Measurements from ENCODE around the gene MTHFD1L.

Gene MTHFD1L

DNA sequence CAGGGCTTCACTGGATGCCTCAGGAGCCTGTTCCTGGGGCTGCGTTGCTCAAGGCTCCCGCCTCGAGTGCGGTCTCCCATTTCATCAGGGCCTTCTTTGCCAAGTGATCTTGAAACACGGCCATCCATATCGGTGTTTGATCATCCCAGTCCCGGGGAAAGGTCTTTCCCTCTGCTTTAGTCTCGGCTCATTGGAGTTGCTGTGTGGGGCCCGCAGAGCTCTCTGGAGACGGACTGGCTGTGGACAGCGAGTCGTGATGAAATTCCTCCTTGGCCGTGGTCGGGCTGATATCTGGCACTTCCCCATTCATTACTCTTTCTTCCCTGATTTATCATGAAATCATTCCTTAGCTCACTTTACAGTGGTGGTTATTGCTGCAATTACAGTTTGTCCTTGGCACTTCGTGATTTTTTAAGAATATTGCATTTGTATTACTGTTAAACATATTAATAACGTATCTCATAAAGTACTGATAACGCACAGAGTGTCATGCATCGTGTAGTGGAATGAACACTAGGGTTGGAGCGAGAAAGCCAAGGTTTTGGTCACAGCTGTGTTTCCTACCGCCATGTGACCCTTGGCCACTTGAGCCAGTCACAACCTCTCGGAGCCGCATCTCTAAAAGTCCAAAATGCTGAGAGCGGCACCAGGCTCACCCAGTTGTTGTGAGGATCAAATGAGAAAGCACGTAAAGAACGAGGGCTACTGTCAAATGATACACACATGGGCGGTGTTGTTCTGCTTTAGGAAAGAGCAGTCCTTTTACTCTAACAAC lies 71.8 kb downstream of the MTHFD1L start:
- no peak for FAIRE-seq

DNA sequence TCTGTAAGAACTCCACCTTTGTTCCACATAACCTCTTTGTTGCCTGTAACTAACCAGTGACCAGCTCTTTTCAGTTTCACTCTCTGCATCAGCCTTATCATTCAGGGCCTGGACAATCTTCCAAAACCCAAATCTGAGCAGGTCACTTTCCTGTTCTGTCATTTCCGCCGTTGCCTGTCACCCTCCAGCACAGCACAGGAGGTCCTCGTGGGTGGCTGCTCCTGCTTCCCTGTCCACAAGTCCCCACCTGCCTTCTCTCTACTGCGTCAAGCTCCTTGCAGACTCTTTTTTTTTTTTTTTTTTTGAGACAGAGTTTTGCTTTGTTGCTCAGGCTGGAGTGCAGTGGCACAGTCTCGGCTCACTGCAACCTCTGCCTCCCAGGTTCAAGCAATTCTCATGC lies 73.9 kb downstream of the MTHFD1L start:
- FAIRE-seq: no peak

DNA sequence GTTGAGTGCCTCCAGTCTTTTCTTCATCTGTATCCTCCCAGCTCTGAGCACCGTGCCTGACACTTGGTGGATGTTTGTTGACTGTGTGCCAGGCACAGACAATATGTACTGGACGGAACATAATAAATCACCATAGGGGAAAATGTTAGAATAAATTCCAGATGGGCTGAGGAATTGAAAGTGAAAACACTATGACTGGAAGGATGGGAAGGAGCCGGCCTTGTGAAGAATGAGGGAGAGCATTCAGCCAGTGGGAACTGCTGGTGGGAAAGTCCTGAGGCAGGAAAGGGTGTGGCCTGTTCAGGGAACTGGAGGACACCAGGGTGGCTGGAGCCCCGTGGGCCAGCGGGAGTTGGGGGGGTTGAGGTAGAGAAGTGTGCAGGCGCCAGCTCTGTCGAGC lies 75.4 kb downstream of the MTHFD1L start:
- FAIRE-seq: no peak

DNA sequence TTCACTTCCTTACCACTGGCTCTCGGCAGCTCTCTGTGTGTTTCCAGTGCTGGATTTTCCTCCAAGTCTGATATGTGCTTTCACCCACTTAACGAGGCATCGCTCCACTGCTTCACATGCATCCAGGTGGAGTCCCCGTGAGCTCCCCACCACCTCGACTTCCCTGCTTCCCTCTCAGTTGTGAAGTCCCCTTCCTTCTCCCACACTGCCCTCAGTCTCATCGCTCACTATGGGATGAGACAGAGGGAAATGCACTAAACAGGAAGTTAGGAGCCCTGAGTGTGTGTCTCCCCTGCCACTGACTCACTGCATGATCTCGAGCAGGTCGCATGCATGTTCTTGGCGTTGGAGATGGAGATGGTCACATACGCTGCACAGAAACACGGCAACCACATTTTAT lies 84.0 kb downstream of the MTHFD1L start:
- no peak for FAIRE-seq

DNA sequence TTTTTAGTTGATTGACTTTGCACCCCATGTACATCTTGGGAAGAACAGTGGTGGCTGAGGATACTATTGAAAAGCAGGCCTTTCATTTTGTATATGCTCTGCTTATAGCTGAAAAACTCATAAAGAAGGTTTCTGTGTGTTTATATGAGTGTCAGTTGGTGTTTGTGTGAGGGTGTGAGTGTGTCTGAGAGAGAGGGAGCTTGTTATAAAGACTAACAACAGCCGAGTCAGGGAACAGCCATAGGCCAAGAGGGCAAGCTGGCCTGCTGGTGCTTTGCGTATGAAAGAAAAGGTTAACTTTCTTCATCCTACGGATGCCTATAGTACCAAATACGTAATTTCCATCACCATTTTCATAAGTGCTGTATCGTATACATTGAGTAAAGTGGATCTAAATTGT lies 88.3 kb downstream of the MTHFD1L start:
- no peak for FAIRE-seq

DNA sequence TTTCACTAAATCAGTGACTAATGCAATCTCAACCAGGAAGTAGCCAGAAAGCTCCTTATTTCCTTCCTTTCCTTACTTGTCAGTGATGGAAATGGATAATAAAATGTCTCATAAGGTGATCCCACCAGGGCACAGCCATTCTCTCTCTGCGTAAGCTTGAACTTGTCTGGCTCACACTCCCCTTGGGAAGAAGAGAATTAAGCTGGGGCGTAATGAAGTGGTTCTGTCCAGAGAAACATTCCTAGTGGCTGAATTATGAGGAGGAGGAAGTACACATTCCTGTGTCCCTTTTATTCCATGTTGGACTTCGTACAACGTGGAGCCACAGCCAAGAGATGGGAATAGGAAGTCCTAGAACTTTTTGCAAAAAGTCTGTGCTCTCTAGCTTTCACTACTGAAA lies 93.7 kb downstream of the MTHFD1L start:
- no peak for FAIRE-seq

DNA sequence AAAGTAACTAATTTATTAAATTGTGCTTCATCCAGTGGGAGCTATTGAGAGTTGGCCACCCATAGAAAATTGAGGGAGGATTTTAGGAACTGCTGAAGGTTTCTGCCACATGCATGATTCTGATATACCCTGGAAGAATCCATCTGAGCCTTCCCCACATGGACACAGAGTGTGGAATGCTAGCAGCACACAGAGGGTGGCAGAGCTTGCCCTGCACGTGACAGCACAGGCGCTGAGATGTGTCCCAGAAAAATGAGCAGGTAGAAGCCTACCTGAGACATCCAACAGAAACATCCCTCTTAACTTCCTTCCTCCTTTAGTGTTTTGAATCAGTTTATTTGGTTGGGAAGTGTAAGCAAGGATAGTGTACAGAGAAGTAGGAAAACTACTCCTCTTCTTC lies 96.9 kb downstream of the MTHFD1L start:
- no peak for FAIRE-seq

DNA sequence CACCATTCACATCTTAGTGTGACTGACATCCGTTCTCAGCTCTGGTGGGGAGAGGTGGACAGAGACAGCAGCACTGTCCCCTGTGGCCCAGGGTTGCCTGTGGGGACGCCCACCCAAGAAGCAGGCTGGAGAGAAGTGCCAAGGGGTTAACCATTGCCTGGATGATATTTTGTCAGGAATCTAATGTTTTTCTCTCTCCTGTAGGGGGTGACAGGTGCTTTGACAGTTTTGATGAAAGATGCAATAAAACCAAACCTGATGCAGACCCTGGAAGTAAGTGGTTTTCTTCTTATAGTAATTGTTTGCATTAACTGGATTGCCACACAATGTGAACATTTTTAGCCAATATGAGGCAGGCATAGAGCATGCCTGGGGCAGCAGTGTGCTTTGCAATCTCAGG lies 99.3 kb downstream of the MTHFD1L start:
- no peak for FAIRE-seq

DNA sequence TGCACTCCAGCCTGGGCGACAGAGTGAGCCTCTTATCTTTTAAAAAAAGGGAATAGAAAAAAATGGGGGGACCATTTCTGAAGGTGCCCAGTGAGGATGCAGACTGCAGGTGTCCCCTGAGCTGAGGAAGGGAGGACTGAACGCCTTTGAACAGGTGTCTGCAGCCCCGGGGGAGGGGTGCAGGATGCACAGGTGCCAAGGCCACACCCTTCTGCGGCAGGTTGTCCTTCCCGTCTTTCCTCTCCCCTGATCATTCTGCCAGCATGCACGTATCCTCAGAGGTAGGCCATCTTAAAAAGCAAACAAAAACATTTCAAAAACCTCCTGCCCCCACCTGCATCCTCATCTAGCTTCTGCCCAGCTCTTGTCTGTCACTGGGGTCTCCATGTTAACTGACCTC lies 101.3 kb downstream of the MTHFD1L start:
- no peak for FAIRE-seq

DNA sequence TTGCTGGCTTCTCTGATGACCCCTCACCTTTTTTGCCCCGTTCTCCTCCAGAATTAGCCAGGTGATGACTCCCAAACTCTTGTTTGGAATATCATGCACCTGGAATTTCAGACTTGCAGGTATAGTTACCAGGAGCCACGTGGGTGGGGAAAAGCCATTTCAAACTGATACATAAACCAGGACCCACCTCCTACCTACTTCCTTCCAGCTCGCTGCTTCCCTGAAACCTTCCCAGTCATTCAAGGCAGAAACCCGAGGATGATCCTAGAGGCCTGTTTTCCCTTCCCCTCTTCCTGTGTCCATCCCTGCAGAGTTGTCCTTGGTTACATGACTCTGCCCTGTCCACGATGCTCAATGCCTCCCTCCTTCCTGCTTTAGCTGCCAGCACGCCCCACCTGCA lies 101.9 kb downstream of the MTHFD1L start:
- no peak for FAIRE-seq

DNA sequence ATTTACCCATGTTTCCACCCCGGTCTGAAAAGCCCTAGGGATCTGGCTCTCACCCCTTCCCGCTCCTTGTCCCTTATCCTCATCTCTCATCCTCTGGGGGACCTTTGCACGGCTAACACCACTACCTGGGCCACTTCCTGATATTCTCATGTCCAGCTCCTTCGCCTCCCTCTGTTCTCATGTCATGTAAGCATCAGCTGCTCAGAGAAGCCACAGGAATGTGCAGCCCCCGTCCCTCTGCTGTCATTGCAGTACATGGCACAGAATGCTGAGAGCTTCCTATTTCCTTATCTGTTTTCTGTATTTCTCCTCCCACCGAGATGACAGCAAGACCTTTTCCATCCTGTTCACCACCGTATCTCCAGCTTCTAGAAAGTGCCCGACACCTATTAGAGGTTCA lies 102.4 kb downstream of the MTHFD1L start:
- FAIRE-seq: no peak

DNA sequence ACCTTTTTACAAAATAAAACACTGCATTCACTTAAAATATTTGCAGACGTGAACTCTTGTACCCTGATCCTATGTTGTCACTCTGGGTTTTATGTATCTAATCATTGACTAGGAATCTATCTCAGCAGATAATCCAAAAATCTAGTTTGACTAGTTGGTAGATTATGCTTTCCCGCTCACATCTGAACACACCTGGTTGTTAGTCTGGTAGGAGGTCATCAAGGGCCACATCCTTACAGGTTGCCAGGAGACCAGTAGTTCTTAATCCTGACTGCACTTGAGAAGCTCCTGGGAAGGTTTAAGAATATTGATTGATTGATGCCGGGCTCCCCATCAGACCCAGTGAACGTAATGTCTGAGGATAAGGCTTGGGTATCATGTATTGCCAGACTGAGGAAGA lies 104.4 kb downstream of the MTHFD1L start:
- FAIRE-seq: no peak

DNA sequence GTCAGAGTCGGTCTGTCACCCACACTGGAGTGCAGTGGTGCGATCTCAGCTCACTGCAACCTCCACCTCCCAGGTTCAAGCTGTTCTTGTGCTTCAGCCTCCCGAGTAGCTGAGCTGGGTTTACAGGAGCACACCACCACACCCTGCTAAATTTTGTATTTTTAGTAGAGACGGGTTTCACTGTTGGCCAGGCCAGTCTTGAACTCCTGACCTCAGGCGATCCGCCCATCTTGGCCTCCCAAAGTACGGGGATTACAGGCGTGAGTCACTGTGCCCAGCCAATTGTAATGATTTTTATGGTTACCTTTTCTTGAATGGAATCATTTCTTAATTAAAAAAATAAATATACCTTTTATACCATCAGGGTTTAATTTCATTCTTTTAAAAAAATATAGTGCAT lies 105.7 kb downstream of the MTHFD1L start:
- no peak for FAIRE-seq

DNA sequence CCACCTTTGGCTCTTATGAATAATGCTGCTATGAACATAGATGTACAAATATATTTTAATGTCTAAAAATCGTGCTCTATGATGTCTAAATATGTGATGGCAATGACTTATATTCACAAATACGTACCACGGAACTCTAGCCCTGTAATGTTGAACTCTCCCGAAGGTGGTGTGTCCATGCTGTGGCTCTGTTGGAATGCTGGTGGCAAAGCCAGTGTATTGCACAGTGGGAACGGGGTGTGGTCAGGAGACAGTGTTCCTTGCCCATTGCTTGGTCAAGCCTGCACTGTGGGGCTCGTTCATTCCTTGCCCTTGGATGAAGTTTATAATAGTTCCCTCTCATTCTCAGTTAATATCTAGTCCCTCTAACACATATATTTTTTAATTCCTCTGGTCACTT lies 109.6 kb downstream of the MTHFD1L start:
- FAIRE-seq: no peak

DNA sequence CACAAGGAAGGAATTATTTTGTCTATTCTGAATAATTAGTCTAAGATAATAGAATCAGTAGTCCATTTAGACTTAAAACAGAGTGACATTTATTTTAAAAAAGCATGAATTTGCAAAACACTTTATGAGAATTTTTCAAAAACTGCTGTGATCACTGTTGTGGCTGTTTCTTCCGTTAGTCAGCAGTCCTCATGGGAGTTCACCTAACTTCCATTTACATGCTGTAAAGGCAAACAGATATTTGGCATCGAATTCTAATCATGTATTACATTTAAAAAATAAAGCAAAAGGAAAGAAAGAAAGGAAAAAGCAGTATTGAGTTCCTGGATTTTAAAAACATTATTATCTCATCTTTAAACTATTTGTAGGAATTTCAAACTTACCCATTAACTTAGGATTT lies 111.8 kb downstream of the MTHFD1L start:
- no peak for FAIRE-seq

DNA sequence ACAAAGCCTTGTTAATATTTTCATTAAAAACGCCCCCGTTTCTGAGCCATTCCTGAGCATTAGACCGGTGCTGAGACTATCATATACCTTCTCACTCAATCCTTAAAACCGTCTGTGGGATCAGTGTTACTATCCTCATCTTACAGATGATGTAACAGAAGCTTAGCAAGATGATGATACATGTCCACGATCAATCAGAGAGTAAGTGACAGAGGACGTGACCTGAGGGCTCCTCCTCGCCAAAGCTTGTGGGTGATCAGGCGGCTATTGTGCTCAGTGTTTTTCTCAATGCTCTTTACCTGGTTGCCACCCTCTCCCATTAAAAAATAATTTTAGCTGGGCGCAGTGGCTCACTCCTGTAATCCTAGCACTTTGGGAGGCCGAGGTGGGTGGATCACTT lies 113.1 kb downstream of the MTHFD1L start:
- FAIRE-seq: no peak

DNA sequence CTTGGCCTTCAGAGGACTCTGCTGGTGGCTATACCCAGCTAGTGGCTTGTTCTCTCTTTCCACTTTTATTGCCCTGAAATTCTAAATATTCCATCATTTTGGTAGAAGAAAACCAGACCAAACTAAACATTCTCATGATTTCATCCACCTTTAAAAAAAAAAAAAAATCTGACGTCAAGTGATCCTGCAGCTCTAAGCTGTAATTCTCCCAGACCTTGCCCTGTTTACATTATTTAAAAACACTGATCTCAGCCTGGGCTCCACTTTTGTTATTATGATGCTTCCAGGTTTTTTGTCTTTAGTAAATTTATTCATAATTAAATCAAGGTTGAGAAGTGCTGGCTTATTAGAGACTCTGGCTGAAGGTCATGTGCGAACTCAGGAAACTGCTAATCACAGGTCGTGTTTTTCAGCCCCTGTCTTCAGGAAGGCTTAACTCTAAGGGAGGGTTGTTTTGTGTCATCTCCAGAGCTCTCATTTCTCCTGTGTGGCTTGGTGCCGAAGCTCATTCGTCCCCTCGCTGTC lies 114.4 kb downstream of the MTHFD1L start:
- no peak for FAIRE-seq

DNA sequence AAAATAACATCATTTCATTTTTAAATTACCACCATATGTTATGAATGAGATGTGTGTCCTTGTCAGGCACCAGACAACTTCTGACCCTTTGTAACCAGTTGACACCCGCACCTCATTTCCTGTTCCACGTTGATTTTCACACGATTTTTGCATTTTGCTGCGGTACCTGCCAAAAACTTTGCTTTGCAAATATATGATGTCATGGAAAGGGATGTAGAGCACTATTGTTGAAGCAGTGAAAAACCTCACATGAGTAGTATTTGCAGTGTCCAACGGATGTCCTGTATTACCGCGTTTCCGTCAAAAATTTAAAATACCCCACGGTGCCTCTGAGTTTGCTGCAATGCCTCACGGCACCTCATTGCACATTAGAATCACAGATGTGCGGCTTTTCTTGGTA lies 115.6 kb downstream of the MTHFD1L start:
- FAIRE-seq: no peak

DNA sequence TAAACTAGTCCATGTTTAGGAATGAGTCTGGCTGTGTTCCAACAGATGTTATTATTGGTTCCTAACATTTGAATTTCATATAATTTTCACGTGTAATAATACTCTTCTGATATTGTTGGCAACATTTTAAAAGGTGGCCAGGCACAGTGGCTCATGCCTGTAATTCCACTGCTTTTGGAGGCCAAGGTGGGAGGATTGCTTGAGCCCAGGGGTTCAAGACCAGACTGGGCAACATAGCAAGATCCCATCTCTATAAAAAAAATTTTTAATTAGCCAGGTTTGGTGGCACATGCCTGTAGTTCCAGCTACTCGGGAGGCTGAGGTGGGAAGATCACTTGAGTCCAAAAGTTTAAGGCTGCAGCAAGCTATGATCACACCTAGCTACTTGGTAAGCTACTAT lies 116.2 kb downstream of the MTHFD1L start:
- FAIRE-seq: no peak

DNA sequence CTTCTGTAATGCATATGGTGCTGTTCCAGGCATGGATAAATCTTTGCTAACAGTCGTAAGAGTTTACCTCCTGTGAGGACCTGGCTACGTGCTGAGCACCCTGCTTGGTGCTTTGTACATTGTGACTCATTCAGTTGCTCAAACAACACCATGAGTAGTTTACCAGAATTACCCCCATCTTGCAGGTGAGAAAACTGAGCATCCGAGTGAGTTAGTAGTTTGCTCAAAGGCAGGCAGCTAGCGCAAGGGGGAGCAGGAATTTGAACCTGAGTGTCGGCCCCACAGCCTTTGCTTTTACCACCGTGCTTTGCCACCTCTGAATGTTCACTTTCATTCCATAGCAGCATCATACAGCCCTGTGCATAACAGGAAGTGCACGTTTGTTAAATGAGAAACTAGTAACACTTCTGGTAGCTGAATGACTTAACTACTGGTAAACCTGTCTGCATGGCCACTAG lies 121.9 kb downstream of the MTHFD1L start:
- FAIRE-seq: no peak

DNA sequence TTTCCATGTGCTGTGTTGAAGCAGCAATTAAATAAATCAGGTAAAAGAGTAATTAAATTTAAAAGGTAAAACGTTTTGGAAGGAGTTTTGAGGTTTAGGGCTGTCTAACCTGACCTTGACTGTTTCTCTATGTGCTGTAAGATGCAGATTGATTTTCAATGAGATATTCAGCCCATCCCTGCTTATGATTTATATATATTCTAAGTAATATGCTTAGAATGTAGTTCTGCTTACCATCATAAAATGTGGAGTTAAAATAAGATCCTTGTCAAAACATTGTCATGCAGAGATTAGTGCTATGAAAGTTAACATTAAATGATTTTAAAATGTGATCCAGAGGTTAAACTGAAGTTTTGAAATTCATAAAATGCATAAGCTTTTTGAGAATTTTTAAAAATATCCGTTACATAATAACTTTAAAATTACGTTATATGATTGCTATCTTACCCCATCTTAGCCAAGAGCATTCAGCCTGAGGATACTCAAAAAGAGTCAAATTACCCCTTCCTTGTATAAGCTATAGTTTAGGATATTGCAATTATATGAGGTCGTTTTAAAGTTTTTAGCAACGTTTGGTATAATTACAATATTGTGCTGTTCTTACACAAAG lies 122.5 kb downstream of the MTHFD1L start:
- no peak for FAIRE-seq

DNA sequence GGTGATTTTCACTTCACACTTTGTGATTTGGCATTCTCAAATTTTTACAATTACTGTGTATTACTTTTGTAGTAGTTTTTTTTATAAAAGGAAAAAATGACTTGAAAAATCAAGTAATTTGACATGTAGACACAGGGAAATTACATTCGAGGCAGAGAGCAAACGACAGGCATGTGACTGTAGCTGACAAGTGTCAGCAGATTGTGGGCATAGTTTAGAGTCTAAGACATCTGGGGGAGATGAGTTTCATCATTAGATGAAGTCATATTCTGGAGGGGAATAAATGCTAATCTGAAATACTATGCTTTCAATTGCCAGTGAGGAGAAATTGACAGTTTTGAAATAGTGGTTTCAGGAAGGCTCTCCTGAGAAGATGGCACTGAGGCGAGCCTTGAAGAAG lies 126.0 kb downstream of the MTHFD1L start:
- no peak for FAIRE-seq

DNA sequence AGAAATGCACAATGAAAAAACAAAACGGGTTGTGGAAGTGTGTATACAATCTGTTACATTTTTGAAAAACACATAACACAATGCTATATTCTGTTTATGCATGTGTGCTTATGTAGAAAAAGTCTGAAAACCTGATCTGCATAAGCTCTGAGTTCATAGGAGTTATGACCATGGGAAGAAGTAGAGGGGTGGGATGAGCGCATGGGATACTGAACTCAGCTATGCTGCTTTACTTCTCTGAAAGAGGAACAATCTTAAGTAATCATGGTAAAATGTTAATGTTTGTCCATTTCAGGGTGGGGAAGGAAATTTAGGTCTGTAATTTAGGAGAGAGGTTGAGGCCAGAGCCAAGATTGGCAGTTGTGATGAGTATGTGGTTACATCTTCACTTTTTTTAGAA lies 126.8 kb downstream of the MTHFD1L start:
- FAIRE-seq: no peak

DNA sequence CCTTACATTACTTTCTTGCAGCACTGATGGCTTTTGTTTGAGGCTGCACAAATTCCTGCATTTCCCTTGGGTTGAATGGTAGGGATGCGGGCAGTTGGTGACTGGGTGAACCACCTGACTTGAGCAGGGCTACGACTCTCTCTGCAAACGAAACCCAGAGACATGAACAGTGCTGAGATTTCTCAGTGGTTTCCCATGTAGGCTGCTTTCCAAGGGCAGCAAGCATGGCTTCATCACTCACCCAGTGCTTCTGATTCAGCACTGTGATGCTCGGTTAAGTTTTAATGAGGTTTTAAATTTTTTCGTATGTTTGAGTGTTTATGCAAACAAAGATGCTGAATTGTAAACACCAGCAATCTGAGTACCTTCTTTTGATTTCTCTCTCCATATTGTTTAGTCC lies 127.2 kb downstream of the MTHFD1L start:
- FAIRE-seq: no peak

DNA sequence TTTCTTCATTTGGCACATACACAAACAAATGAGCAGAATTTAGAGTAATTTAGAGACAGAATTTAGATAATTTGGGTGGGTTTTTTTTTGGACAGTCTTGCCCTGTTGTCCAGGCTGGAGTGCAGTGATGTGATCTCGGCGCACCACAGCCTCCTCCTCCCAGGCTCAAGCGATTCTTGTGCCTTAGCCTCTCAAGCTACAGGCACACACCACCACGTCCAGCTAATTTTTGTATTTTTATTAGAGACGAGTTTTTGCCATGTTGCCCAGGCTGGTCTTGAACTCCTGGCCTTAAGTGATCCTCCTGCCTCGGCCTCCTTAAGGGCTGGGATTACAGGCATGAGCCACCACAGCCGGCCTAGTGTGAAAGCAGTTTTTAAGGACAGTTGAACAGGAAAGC lies 127.8 kb downstream of the MTHFD1L start:
- FAIRE-seq: no peak

All from islet of Langerhans (tissue), 1 donor.